ENCODE results near the gene PPFIBP1. TPM values are rescaled to one million over a fixed set of nuclear protein-coding genes. Genes with fewer than 3 reads are reported as not detected.

Gene PPFIBP1
- total and polyA plus RNA-seq, 2 of the 4 experiments (the other 2 are of a cell fraction), result 30.4 to 72.2 TPM

DNA sequence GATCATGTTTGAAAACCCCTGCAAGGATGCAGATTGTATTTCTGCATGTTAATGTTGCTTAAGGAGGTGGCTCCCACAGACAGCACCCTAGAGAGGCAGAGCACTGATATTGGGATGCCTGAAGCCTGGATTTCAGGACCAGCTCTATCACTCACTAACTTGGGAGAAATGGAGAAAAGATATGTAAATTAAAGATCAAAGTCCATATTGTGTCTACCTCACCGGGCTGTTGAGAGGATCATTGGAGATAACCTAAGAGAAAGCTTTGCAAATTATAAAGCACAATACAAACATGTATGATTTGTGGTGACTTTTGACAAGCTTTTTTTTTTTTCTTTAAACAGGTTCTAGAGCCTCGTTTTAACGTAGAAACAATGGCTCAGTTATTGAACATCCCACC is 164.7 kb downstream of the PPFIBP1 start:
- no peak overlapping the region for H2AFZ ChIP-seq (replicated peaks; ENCODE audit: low read length, poor library complexity)
- DNase-seq (no peak), ATAC-seq (ENCODE audit: low read depth) (no peak)
- CTCF ChIA-PET, result interaction anchor here (0.6 kb wide), 1 partner anchor 1513 kb away, joined by 4 read pairs; no protein-coding TSS in a partner anchor
- H3K79me1 ChIP-seq (ENCODE audit: low read depth in 1 of 2, low read length in 2 of 2), result no peaks in the 10 kb centered on the region
- no peaks in the 10 kb centered on the region for H3K4me1 ChIP-seq (ENCODE audit: control insufficient read depth, insufficient read depth, low read length)
- H3K4me3 ChIP-seq (ENCODE audit: insufficient read depth, low read depth, low read length), result no peak overlapping the region
- no peak overlapping the region for H3K23ac ChIP-seq (ENCODE audit: low read depth, low read length)
- POLR2A ChIA-PET (ENCODE audit: unreplicated experiment), result no interaction called here
- intact Hi-C loops (cut with micrococcal nuclease), result no loop called here
- dilution Hi-C loops (cut with HindIII; ENCODE audit: low sequenced_read_pairs, unreplicated experiment), result no loop called here
- no peak overlapping the region for H3K9ac ChIP-seq (ENCODE audit: low read depth, low read length)
- no peak overlapping the region for H3K14ac ChIP-seq (replicated peaks; ENCODE audit: low read depth, low read length)
- TF ChIP-seq FOS (IDR thresholded peaks at IDR 0.05; ENCODE audit: low read depth, low read length) (no peak), CHD1 (IDR thresholded peaks at IDR 0.05; ENCODE audit: low read depth, low read length) (no peak), POLR2A (IDR thresholded peaks at IDR 0.05; ENCODE audit: low read depth, low read length) (no peak), MXI1 (IDR thresholded peaks at IDR 0.05; ENCODE audit: borderline replicate concordance, low read depth, low read length) (no peak), USF2 (IDR thresholded peaks at IDR 0.05; ENCODE audit: low read depth, low read length) (no peak), NFE2L2 (IDR thresholded peaks at IDR 0.05; ENCODE audit: low read depth, low read length) (no peak), MAFK (IDR thresholded peaks at IDR 0.05; ENCODE audit: low read depth, low read length) (no peak)
- H4K20me1 ChIP-seq (ENCODE audit: insufficient read depth, low read length), result no peaks in the 10 kb centered on the region
- H3K4me2 ChIP-seq (ENCODE audit: low read depth, low read length), result no peak overlapping the region
- no peak overlapping the region for H2BK20ac ChIP-seq (ENCODE audit: low read depth, low read length)
- H3K9me1 ChIP-seq (ENCODE audit: insufficient read depth, low read length), result no peaks in the 10 kb centered on the region
- H2BK15ac ChIP-seq (ENCODE audit: low read depth, low read length), result no peak overlapping the region
- no peak overlapping the region for H3K4ac ChIP-seq (ENCODE audit: low read depth, low read length)
- H2BK120ac ChIP-seq (ENCODE audit: low read depth, low read length), result no peak overlapping the region
- no CpG with 5 or more reads among the region's 3 CpGs for WGBS, 2 experiments (ENCODE audit: extremely low coverage in 2 of 2, insufficient read length in 1 of 2)
- no peak overlapping the region for H3K18ac ChIP-seq (ENCODE audit: low read depth, low read length)
- no peak overlapping the region for H4K91ac ChIP-seq (ENCODE audit: insufficient read depth, low read depth, low read length)
- in situ Hi-C loops (cut with MboI; ENCODE audit: low sequenced_read_pairs), result no loop called here
- no TSS peak for BruUV-seq (replicated peaks)
- H3K9me3 ChIP-seq (ENCODE audit: control insufficient read depth, insufficient read depth, low read length), result no peaks in the 10 kb centered on the region
- H3K56ac ChIP-seq (ENCODE audit: extremely low read depth, insufficient read depth, low read length), result no peak overlapping the region
- no peak overlapping the region for H2AK9ac ChIP-seq (replicated peaks; ENCODE audit: low read depth, low read length, poor library complexity)
- H2BK5ac ChIP-seq (ENCODE audit: low read depth, low read length, poor library complexity, severe bottlenecking), result no peak overlapping the region
- H4K5ac ChIP-seq (ENCODE audit: low read depth, low read length), result no peak overlapping the region
- no peaks in the 10 kb centered on the region for H3K27me3 ChIP-seq (ENCODE audit: control insufficient read depth, insufficient read depth, low read length)
- H3K27ac ChIP-seq (ENCODE audit: insufficient read depth, low read length), result no peak overlapping the region
- H2AK5ac ChIP-seq (ENCODE audit: low read depth, low read length), result no peak overlapping the region
- no peak overlapping the region for H4K8ac ChIP-seq (ENCODE audit: low read depth in 2 of 2, low read length in 2 of 2)
- H3K36me3 ChIP-seq (ENCODE audit: control insufficient read depth, insufficient read depth, low read length), result peaks cover 42% of the 10 kb centered on the region

All from IMR-90 (cell line).